ENCODE data around the gene EIF2S3.
"Not testable (repeated sequence)": the region's sequence is repeated elsewhere in the genome, so short reads cannot be mapped to it uniquely, and the experiment has no call there.

The EIF2S3 gene

GRCh38 chrX:24050522-24051318 is 4.0 kb upstream of the EIF2S3 start:
- DNase-seq (ENCODE audit: low spot score): not testable (repeated sequence)

- no peak for DNase-seq (ENCODE audit: low spot score)
Observed at GRCh38 chrX:24055043-24055356, 244 bp downstream of the EIF2S3 start.

- DNase-seq (ENCODE audit: low spot score): no peak
Observed at GRCh38 chrX:24063488-24063887, 8.7 kb downstream of the EIF2S3 start.

GRCh38 chrX:24069877-24070276 is 15.1 kb downstream of the EIF2S3 start:
- no peak for DNase-seq (ENCODE audit: low spot score)

GRCh38 chrX:24079411-24079810 is 24.7 kb downstream of the EIF2S3 start:
- DNase-seq (ENCODE audit: low spot score): no peak

- not testable (repeated sequence) for DNase-seq (ENCODE audit: low spot score)
Observed at GRCh38 chrX:24080245-24080644, 25.5 kb downstream of the EIF2S3 start.

GRCh38 chrX:24080704-24081103 is 25.9 kb downstream of the EIF2S3 start:
- DNase-seq (ENCODE audit: low spot score): no peak

- DNase-seq (ENCODE audit: low spot score): peak; percentile 47
Observed at GRCh38 chrX:24081661-24082154, 27.0 kb downstream of the EIF2S3 start.

- DNase-seq (ENCODE audit: low spot score): no peak
Observed at GRCh38 chrX:24082447-24082846, 27.7 kb downstream of the EIF2S3 start.

GRCh38 chrX:24085101-24085500 is 30.3 kb downstream of the EIF2S3 start:
- no peak for DNase-seq (ENCODE audit: low spot score)

- no peak for DNase-seq (ENCODE audit: low spot score)
Observed at GRCh38 chrX:24090300-24091200, 35.8 kb downstream of the EIF2S3 start.

GRCh38 chrX:24093746-24094145 is 39.0 kb downstream of the EIF2S3 start:
- DNase-seq (ENCODE audit: low spot score): no peak

GRCh38 chrX:24097741-24098260 is 43.0 kb downstream of the EIF2S3 start:
- no peak for DNase-seq (ENCODE audit: low spot score)

- no peak for DNase-seq (ENCODE audit: low spot score)
Observed at GRCh38 chrX:24098932-24099331, 44.2 kb downstream of the EIF2S3 start.

GRCh38 chrX:24099394-24099793 is 44.6 kb downstream of the EIF2S3 start:
- no peak for DNase-seq (ENCODE audit: low spot score)

GRCh38 chrX:24100713-24101112 is 46.0 kb downstream of the EIF2S3 start:
- no peak for DNase-seq (ENCODE audit: low spot score)

- DNase-seq (ENCODE audit: low spot score): no peak
Observed at GRCh38 chrX:24110069-24110468, 55.3 kb downstream of the EIF2S3 start.

- DNase-seq (ENCODE audit: low spot score): no peak
Observed at GRCh38 chrX:24113181-24113580, 58.4 kb downstream of the EIF2S3 start.

GRCh38 chrX:24117258-24117657 is 62.5 kb downstream of the EIF2S3 start:
- no peak for DNase-seq (ENCODE audit: low spot score)

GRCh38 chrX:24124244-24124799 is 69.6 kb downstream of the EIF2S3 start:
- no peak for DNase-seq (ENCODE audit: low spot score)

GRCh38 chrX:24125028-24125612 is 70.4 kb downstream of the EIF2S3 start:
- DNase-seq (ENCODE audit: low spot score): no peak
